OCI-LY1 (cell line): ENCODE measurements around the gene ACTR3C.

ENCODE experiments used
- H2AFZ ChIP-seq: fragments of 200-600 bp; sonication (generic), shearing (Covaris generic); 2 replicates; pipeline ENCODE4 v1.6.0; 2014; ENCODE audit warnings: antibody characterized with exemption, mild to moderate bottlenecking, low read length
- H3F3A ChIP-seq: fragments of 200-600 bp; sonication (generic), shearing (Covaris generic); 2 replicates; pipeline ENCODE4 v1.6.0; 2014; ENCODE audit warnings: mild to moderate bottlenecking, antibody characterized with exemption, low read length, moderate library complexity; ENCODE audit not compliant: insufficient read depth
- H3K27ac ChIP-seq: fragments of 200-600 bp; sonication (generic); 2 replicates; pipeline ENCODE4 v1.5.1; 2014; ENCODE audit warnings: low read length, mixed run types, mild to moderate bottlenecking, low read depth; ENCODE audit not compliant: poor library complexity, severe bottlenecking
- H3K27me3 ChIP-seq: fragments of 200-600 bp; sonication (generic); 2 replicates; pipeline ENCODE4 v1.6.0; 2014; ENCODE audit warnings: antibody characterized with exemption, mild to moderate bottlenecking, low read length, moderate library complexity; ENCODE audit not compliant: insufficient read depth
- H3K36me3 ChIP-seq: fragments of 200-600 bp; sonication (generic); 2 replicates; pipeline ENCODE4 v1.6.1; 2014; ENCODE audit warnings: mild to moderate bottlenecking, antibody characterized with exemption, low read length, moderate library complexity, mixed read lengths; ENCODE audit not compliant: insufficient read depth
- H3K4me1 ChIP-seq: fragments of 200-600 bp; sonication (generic); 2 replicates; pipeline ENCODE4 v1.5.1; 2014; ENCODE audit warnings: mild to moderate bottlenecking, low read length, moderate library complexity; ENCODE audit not compliant: insufficient read depth, severe bottlenecking
- H3K4me2 ChIP-seq: fragments of 200-600 bp; sonication (generic), shearing (Covaris generic); 2 replicates; pipeline ENCODE4 v1.6.1; 2014; ENCODE audit warnings: low read length
- H3K4me3 ChIP-seq: fragments of 200-600 bp; sonication (generic); 2 replicates; pipeline ENCODE4 v1.5.1; 2014; ENCODE audit warnings: low read length, low read depth, mild to moderate bottlenecking, mixed read lengths; ENCODE audit not compliant: poor library complexity, severe bottlenecking
- H3K79me2 ChIP-seq: fragments of 200-600 bp; shearing (Covaris generic); 2 replicates; pipeline ENCODE4 v1.6.1; 2016; ENCODE audit warnings: mixed run types, low read length, mixed read lengths; ENCODE audit not compliant: insufficient read depth
- H3K9ac ChIP-seq: fragments of 200-600 bp; sonication (generic), shearing (Covaris generic); 2 replicates; pipeline ENCODE4 v1.6.1; 2014; ENCODE audit warnings: mild to moderate bottlenecking, low read length, mixed read lengths
- H3K9me2 ChIP-seq: fragments of 200-600 bp; sonication (generic), shearing (Covaris generic); 2 replicates; pipeline ENCODE4 v1.6.1; 2014; ENCODE audit warnings: low read depth, mild to moderate bottlenecking, low read length, mixed read lengths
- H3K9me3 ChIP-seq: fragments of 200-600 bp; shearing (Covaris generic); 2 replicates; pipeline ENCODE4 v1.6.1; 2014; ENCODE audit warnings: low read length, mixed read lengths
- H4K20me1 ChIP-seq: fragments of 200-600 bp; sonication (generic), shearing (Covaris generic); 2 replicates; pipeline ENCODE4 v1.6.0; 2016; ENCODE audit warnings: mild to moderate bottlenecking, low read length; ENCODE audit not compliant: insufficient read depth
- CTCF ChIP-seq: fragments of 200-600 bp; sonication (generic), shearing (Covaris generic); IDR thresholded peaks from 2 replicates; pipeline ENCODE4 v1.5.1; 2017; ENCODE audit warnings: mild to moderate bottlenecking, antibody characterized with exemption, low read length, moderate library complexity, mixed read lengths
- EZH2 ChIP-seq: fragments of 200-600 bp; sonication (generic), shearing (Covaris generic); IDR thresholded peaks from 2 replicates; pipeline ENCODE4 v1.8.0; 2017; ENCODE audit warnings: borderline replicate concordance, mixed run types, mild to moderate bottlenecking, antibody characterized with exemption, low read length, moderate library complexity, mixed read lengths

Gene ACTR3C

GRCh38 chr7:150338166-150338829 is 15.0 kb upstream of the ACTR3C start:
- Histone ChIP-seq H3K4me3 (no peak overlapping the region), H4K20me1 (no peaks in the 10 kb centered on the region), H3K4me1 (no peaks in the 10 kb centered on the region), H2AFZ (no peak overlapping the region), H3K36me3 (no peaks in the 10 kb centered on the region), H3K9ac (no peak overlapping the region), H3K27me3 (peaks cover under 1% of the 10 kb centered on the region; the same call in 1 of the 2 replicates), H3F3A (no peaks in the 10 kb centered on the region), H3K4me2 (no peak overlapping the region), H3K79me2 (no peaks in the 10 kb centered on the region), H3K9me3 (no peaks in the 10 kb centered on the region), H3K27ac (no peak overlapping the region), H3K9me2 (no peaks in the 10 kb centered on the region)
- TF ChIP-seq CTCF = no peak
- no peak for TF ChIP-seq EZH2

DNA sequence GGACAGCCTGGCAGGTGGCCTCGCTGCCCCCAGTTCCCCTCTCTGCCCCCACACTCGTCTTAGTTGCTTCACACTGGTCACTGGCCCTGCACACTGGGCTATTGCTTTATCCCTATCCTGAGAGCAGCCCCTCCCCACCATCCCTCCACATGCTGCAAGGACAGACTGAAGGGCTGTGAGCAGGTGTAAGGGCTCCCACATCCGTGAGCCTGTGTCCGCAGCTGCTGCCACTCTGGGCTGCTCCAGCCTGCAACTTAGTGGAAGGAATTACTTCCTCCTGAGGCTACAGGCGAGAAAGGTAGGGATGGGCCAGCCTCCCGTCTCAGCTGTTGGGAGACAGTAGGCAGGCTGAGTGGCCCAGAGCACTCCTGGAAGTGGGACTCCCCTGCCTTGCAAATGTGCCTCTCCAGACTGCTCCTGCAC is 14.3 kb upstream of the ACTR3C start:
- H3F3A ChIP-seq = no peaks in the 10 kb centered on the region
- no peaks in the 10 kb centered on the region for H3K79me2 ChIP-seq
- no peak overlapping the region for H3K4me3 ChIP-seq
- H3K4me2 ChIP-seq = no peak overlapping the region
- H3K4me1 ChIP-seq = no peaks in the 10 kb centered on the region
- no peaks in the 10 kb centered on the region for H3K36me3 ChIP-seq
- H3K27me3 ChIP-seq = no peaks in the 10 kb centered on the region
- H3K27ac ChIP-seq = no peak overlapping the region
- no peak overlapping the region for H2AFZ ChIP-seq
- H3K9ac ChIP-seq = no peak overlapping the region
- no peaks in the 10 kb centered on the region for H3K9me3 ChIP-seq
- TF ChIP-seq EZH2 = no peak
- no peak for TF ChIP-seq CTCF
- no peaks in the 10 kb centered on the region for H4K20me1 ChIP-seq
- no peaks in the 10 kb centered on the region for H3K9me2 ChIP-seq

DNA sequence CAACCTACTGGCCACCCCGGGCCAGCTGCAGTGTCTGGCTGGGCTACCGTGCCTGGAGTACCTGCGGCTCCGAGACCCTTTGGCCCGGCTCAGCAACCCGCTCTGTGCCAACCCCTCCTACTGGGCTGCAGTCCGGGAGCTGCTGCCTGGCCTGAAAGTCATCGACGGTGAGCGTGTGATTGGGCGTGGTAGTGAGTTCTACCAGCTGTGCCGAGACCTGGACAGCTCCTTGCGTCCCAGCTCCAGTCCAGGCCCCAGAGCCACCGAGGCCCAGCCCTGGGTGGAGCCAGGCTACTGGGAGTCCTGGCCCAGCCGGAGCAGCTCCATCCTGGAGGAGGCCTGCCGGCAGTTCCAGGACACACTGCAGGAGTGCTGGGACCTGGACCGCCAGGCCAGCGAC is 13.8 kb upstream of the ACTR3C start:
- no peaks in the 10 kb centered on the region for H4K20me1 ChIP-seq
- no peaks in the 10 kb centered on the region for H3K27me3 ChIP-seq
- H3K4me1 ChIP-seq = no peaks in the 10 kb centered on the region
- H3K9me3 ChIP-seq = no peaks in the 10 kb centered on the region
- H3K9ac ChIP-seq = no peak overlapping the region
- H3K9me2 ChIP-seq = no peaks in the 10 kb centered on the region
- no peaks in the 10 kb centered on the region for H3K79me2 ChIP-seq
- H3K27ac ChIP-seq = no peak overlapping the region
- H2AFZ ChIP-seq = no peak overlapping the region
- no peaks in the 10 kb centered on the region for H3K36me3 ChIP-seq
- H3K4me3 ChIP-seq = no peak overlapping the region
- no peak for TF ChIP-seq CTCF
- no peak for TF ChIP-seq EZH2
- no peaks in the 10 kb centered on the region for H3F3A ChIP-seq
- no peak overlapping the region for H3K4me2 ChIP-seq
